PC-3 (cell line): ENCODE data around the gene SHISAL2B. TPM values are rescaled to one million over a fixed set of nuclear protein-coding genes. Genes with fewer than 3 reads are reported as not detected.
"Not testable (repeated sequence)": the region's sequence is repeated elsewhere in the genome, so short reads cannot be mapped to it uniquely, and the experiment has no call there.

Experiments
- ATAC-seq: fragments of 200-7000 bp; cut with Tn5 transposase; 2 replicates; pipeline ENCODE4 v1.9.1; 2020; ENCODE audit warnings: mild to moderate bottlenecking, moderate library complexity
- BruUV-seq: library from RNA; stranded (reverse); fragments of 400-500 nt; replicated peaks from 2 replicates; lab custom pipeline; 2021; lab: Mats Ljungman, UMichigan
- CTCF ChIA-PET: fragments of 300-600 bp; sonication (Branson Sonifier 250); formaldehyde crosslinking; loops from one replicate; lab custom pipeline; 2022; ENCODE audit warnings: antibody characterized with exemption; lab: Charles Lee
- POLR2A ChIA-PET: fragments of 300-600 bp; sonication (Branson Sonifier 250); formaldehyde crosslinking; loops from one replicate; lab custom pipeline; 2022; ENCODE audit warnings: antibody characterized with exemption; ENCODE audit not compliant: unreplicated experiment; lab: Charles Lee
- DNase-seq: peaks from one replicate; pipeline ENCODE4 v3.0.0-alpha.2; 2015
- H2AFZ ChIP-seq: fragments of 300-600 bp; sonication (generic); 2 replicates; pipeline ENCODE4 v1.6.0; 2016; ENCODE audit warnings: antibody characterized with exemption, low read length
- H3F3A ChIP-seq: fragments of 300-600 bp; sonication (generic); one replicate; pipeline ENCODE4 v1.6.0; 2017; ENCODE audit warnings: antibody characterized with exemption, low read length, control low read depth, mild to moderate bottlenecking; ENCODE audit not compliant: unreplicated experiment
- H3K27ac ChIP-seq: fragments of 300-600 bp; sonication (generic); 2 replicates; pipeline ENCODE4 v1.5.1; 2016; ENCODE audit warnings: mild to moderate bottlenecking, low read length
- H3K27me3 ChIP-seq: fragments of 300-600 bp; sonication (generic); 2 replicates; pipeline ENCODE4 v1.6.1; 2016; ENCODE audit warnings: low read length, mixed read lengths
- H3K36me3 ChIP-seq: fragments of 300-600 bp; sonication (generic); 2 replicates; pipeline ENCODE4 v1.6.1; 2016; ENCODE audit warnings: low read depth, mixed run types, low read length, mixed read lengths
- H3K4me1 ChIP-seq: fragments of 300-600 bp; sonication (generic); 2 replicates; pipeline ENCODE4 v1.5.1; 2016; ENCODE audit warnings: low read length; ENCODE audit not compliant: insufficient read depth
- H3K4me2 ChIP-seq: fragments of 300-600 bp; sonication (generic); 2 replicates; pipeline ENCODE4 v1.6.0; 2016; ENCODE audit warnings: low read length
- H3K4me3 ChIP-seq: fragments of 300-600 bp; sonication (generic); 2 replicates; pipeline ENCODE4 v1.5.1; 2016; ENCODE audit warnings: mild to moderate bottlenecking, low read length, mixed read lengths
- H3K79me2 ChIP-seq: fragments of 300-600 bp; sonication (generic); 2 replicates; pipeline ENCODE4 v1.6.1; 2017; ENCODE audit warnings: low read length, mixed read lengths
- H3K9ac ChIP-seq: fragments of 300-600 bp; sonication (generic); 2 replicates; pipeline ENCODE4 v1.6.0; 2016; ENCODE audit warnings: mild to moderate bottlenecking, low read length
- H3K9me2 ChIP-seq: fragments of 300-600 bp; sonication (generic); replicated peaks from 2 replicates; pipeline ENCODE4 v1.6.1; 2016; ENCODE audit warnings: mixed run types, low read length, mixed read lengths
- H3K9me3 ChIP-seq: fragments of 300-600 bp; sonication (generic); 2 replicates; pipeline ENCODE4 v1.6.1; 2016; ENCODE audit warnings: low read length, mixed read lengths
- H4K20me1 ChIP-seq: fragments of 300-600 bp; sonication (generic); 2 replicates; pipeline ENCODE4 v1.6.1; 2016; ENCODE audit warnings: low read length, mixed read lengths
- EZH2 ChIP-seq: fragments of 300-600 bp; sonication (generic); IDR thresholded peaks from one replicate; pipeline ENCODE4 v1.6.1; 2017; ENCODE audit warnings: antibody characterized with exemption, mild to moderate bottlenecking, low read length; ENCODE audit not compliant: unreplicated experiment
- EZH2phosphoT487 ChIP-seq: fragments of 300-600 bp; sonication (generic); IDR thresholded peaks from 2 replicates; pipeline ENCODE4 v1.6.1; 2018; ENCODE audit warnings: mild to moderate bottlenecking, antibody characterized with exemption, low read length, borderline replicate concordance
- intact Hi-C: fragments of 100-400 bp; cut with micrococcal nuclease; formaldehyde crosslinking; loops from 2 replicates; pipeline ENCODE4 v1.9.0; 2023
- total RNA-seq: library from RNA; depleted of rRNA; stranded (reverse); fragments of >200 nt; gene quantifications from 2 replicates; pipeline ENCODE4 v1.2.3, GENCODE V29; 2014
- TF ChIP-seq, protein P1 (sequence below): fragments of 300-600 bp; sonication (generic); conservative IDR thresholded peaks from 2 replicates; pipeline ENCODE4 v1.5.1; 2017; ENCODE audit warnings: antibody characterized with exemption, low read depth, mild to moderate bottlenecking, low read length

The SHISAL2B gene
- total RNA-seq, 1 experiment from 2014 or later = 0.62 TPM

- Histone ChIP-seq H3F3A (no peaks in the 10 kb centered on the region), H3K36me3 (no peaks in the 10 kb centered on the region; the same call in 1 of the 2 replicates), H3K27ac (no peak overlapping the region), H3K27me3 (no peaks in the 10 kb centered on the region), H3K4me3 (no peak overlapping the region), H4K20me1 (no peaks in the 10 kb centered on the region), H3K4me2 (no peak overlapping the region), H3K79me2 (no peaks in the 10 kb centered on the region), H3K9me3 (no peaks in the 10 kb centered on the region), H3K9ac (no peak overlapping the region), H3K9me2 (no peaks in the 10 kb centered on the region), H2AFZ (no peak overlapping the region), H3K4me1 (peaks cover 8% of the 10 kb centered on the region; the same call in 1 of the 2 replicates)
- DNase-seq (no peak), ATAC-seq (no peak)
- POLR2A ChIA-PET = no interaction called here
- intact Hi-C loops = loop anchor here (5.0 kb wide), 2 partner anchors 48 to 82 kb away; no protein-coding TSS in a partner anchor
- no TSS peak for BruUV-seq
- no peak for TF ChIP-seq EZH2phosphoT487
- TF ChIP-seq, protein P1, sequence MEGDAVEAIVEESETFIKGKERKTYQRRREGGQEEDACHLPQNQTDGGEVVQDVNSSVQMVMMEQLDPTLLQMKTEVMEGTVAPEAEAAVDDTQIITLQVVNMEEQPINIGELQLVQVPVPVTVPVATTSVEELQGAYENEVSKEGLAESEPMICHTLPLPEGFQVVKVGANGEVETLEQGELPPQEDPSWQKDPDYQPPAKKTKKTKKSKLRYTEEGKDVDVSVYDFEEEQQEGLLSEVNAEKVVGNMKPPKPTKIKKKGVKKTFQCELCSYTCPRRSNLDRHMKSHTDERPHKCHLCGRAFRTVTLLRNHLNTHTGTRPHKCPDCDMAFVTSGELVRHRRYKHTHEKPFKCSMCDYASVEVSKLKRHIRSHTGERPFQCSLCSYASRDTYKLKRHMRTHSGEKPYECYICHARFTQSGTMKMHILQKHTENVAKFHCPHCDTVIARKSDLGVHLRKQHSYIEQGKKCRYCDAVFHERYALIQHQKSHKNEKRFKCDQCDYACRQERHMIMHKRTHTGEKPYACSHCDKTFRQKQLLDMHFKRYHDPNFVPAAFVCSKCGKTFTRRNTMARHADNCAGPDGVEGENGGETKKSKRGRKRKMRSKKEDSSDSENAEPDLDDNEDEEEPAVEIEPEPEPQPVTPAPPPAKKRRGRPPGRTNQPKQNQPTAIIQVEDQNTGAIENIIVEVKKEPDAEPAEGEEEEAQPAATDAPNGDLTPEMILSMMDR = no peak
- no peak for TF ChIP-seq EZH2
- CTCF ChIA-PET = no interaction called here
Observed at GRCh38 chr5:64700765-64701164, 10.5 kb downstream of the SHISAL2B start.

DNA sequence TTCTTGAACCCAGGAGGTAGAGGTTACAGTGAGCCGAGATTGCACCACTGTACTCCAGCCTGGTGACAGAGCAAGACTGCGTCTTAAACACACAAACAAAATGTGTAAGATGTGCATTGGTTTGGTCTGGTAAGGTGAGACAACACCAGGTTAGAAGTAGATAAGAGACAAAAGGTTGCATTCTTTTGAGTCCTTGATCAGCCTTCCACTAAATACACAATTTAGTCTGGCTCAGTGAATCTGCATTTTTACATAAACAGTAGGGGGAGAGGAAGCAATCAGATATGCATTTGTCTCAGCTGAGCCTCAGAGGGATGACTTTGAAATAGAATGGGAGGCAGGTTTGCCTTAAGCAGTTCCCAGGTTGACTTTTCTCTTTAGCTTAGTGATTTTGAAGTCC, 15.8 kb downstream of the SHISAL2B start:
- H3K9me2 ChIP-seq, H3K4me2 ChIP-seq, H3K27ac ChIP-seq, H3K79me2 ChIP-seq, H3F3A ChIP-seq, ATAC-seq, CTCF ChIA-PET, DNase-seq, H4K20me1 ChIP-seq, BruUV-seq, H3K36me3 ChIP-seq, H3K9ac ChIP-seq, POLR2A ChIA-PET, H3K27me3 ChIP-seq, intact Hi-C loops, H3K4me3 ChIP-seq, H2AFZ ChIP-seq, H3K4me1 ChIP-seq, H3K9me3 ChIP-seq: not testable (repeated sequence)

DNA sequence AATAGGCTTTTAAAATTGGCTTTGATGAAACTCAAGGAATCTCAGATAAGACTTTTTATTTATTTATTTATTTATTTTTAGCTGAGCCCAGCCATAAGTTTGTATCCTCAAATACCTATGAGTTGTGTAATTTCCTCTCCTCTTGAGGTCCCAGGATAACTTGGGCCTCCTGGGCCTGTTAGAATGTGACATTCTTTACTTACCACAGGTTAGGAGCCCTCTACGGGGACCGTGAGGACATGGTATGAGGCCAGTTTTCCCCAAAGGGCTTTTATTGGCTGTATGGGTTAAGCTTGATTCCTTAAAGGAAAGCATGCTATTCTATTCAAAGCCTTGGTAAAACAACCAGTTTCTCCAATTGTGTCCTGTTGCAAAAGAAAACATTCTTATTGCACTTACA, 16.9 kb downstream of the SHISAL2B start:
- peaks cover 8% of the 10 kb centered on the region; the same call in 1 of the 2 replicates for H3K4me1 ChIP-seq
- no peaks in the 10 kb centered on the region for H3K9me2 ChIP-seq
- no peak overlapping the region for H3K4me2 ChIP-seq
- no peak overlapping the region for H3K9ac ChIP-seq
- no peak overlapping the region for H3K4me3 ChIP-seq
- H3K79me2 ChIP-seq = no peaks in the 10 kb centered on the region
- DNase-seq (no peak), ATAC-seq (no peak)
- no peak overlapping the region for H2AFZ ChIP-seq
- H3K36me3 ChIP-seq = no peaks in the 10 kb centered on the region
- H3K27ac ChIP-seq = no peak overlapping the region
- no peaks in the 10 kb centered on the region for H3K9me3 ChIP-seq
- ChIA-PET CTCF (no interaction called here), POLR2A (no interaction called here)
- no peaks in the 10 kb centered on the region for H3F3A ChIP-seq
- no peaks in the 10 kb centered on the region for H4K20me1 ChIP-seq
- BruUV-seq = no TSS peak
- TF ChIP-seq EZH2phosphoT487 = no peak
- TF ChIP-seq, protein P1 = no peak
- no peak for TF ChIP-seq EZH2
- intact Hi-C loops = no loop called here
- no peaks in the 10 kb centered on the region for H3K27me3 ChIP-seq

DNA sequence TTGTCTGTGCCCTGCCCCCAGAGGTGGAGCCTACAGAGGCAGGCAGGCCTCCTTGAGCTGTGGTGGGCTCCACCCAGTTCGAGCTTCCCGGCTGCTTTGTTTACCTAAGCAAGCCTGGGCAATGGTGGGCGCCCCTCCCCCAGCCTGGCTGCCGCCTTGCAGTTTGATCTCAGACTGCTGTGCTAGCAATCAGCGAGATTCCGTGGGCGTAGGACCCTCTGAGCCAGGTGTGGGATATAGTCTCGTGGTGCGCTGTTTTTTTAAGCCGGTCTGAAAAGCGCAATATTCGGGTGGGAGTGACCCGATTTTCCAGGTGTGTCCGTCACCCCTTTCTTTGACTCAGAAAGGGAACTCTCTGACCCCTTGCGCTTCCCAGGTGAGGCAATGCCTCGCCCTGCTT, 24.2 kb downstream of the SHISAL2B start:
- H3K27me3 ChIP-seq, ATAC-seq, H3K27ac ChIP-seq, H3K4me2 ChIP-seq, H3K9me3 ChIP-seq, H3K9ac ChIP-seq, H3K4me1 ChIP-seq, H3K36me3 ChIP-seq, DNase-seq, H3F3A ChIP-seq, H3K9me2 ChIP-seq, BruUV-seq, H3K4me3 ChIP-seq, POLR2A ChIA-PET, H2AFZ ChIP-seq, CTCF ChIA-PET, H3K79me2 ChIP-seq, intact Hi-C loops, H4K20me1 ChIP-seq: not testable (repeated sequence)
